ENCODE data around the gene MRPL46. TPM values are rescaled to one million over a fixed set of nuclear protein-coding genes. Genes with fewer than 3 reads are reported as not detected.

The MRPL46 gene
- total and polyA plus RNA-seq, 12 donors: 36.4 to 108 (median 80.3) TPM

DNA sequence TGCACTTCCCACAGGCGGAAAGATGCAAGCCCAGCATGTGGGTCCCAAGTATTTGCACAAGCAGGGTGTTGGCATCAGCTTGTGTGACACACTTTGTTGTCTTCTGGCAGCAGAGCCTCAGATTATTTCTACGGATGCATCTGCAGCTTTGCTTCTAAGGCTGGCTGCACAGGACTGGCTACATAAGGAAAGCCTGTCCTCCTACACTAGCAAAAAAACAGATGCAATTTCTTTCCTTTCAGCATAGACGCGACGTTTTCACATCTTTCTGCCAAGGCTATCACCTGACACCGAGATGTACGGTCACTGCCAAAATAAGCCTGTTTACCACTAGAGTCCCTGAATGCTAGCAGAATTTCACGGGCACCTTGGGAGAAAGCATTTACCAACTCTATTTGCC lies 13.8 kb upstream of the MRPL46 start:
- H3K9me3 ChIP-seq: no peaks in the 10 kb centered on the region
- peaks cover 0 to 51% (median 5%) of the 10 kb centered on the region in 9 donors for H3K36me3 ChIP-seq
- ATAC-seq: no peak
- no peak for DNase-seq
- WGBS, 2 donors: 64 to 68% methylated on average over 8 of the region's 8 CpGs
- no peaks in the 10 kb centered on the region for H3K27me3 ChIP-seq
- H3K4me3 ChIP-seq: no peak overlapping the region
- TF ChIP-seq, protein P1, sequence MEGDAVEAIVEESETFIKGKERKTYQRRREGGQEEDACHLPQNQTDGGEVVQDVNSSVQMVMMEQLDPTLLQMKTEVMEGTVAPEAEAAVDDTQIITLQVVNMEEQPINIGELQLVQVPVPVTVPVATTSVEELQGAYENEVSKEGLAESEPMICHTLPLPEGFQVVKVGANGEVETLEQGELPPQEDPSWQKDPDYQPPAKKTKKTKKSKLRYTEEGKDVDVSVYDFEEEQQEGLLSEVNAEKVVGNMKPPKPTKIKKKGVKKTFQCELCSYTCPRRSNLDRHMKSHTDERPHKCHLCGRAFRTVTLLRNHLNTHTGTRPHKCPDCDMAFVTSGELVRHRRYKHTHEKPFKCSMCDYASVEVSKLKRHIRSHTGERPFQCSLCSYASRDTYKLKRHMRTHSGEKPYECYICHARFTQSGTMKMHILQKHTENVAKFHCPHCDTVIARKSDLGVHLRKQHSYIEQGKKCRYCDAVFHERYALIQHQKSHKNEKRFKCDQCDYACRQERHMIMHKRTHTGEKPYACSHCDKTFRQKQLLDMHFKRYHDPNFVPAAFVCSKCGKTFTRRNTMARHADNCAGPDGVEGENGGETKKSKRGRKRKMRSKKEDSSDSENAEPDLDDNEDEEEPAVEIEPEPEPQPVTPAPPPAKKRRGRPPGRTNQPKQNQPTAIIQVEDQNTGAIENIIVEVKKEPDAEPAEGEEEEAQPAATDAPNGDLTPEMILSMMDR (IDR thresholded peaks at IDR 0.05): no peak
- intact Hi-C loops (cut with DNase I): no loop called here
- peaks cover 0 to 19% (median 2%) of the 10 kb centered on the region in 9 donors for H3K4me1 ChIP-seq
- no peak overlapping the region for H3K27ac ChIP-seq

- Histone ChIP-seq H3K27me3 (no peaks in the 10 kb centered on the region), H3K36me3 (peaks cover 0 to 65% (median 12%) of the 10 kb centered on the region in 9 donors), H3K9me3 (no peaks in the 10 kb centered on the region), H3K4me3 (no peak overlapping the region), H3K4me1 (peaks cover 0 to 19% (median 0%) of the 10 kb centered on the region in 9 donors), H3K27ac (peak overlapping the region in 1 of 10 donors; percentile 12)
- DNase-seq (no peak), ATAC-seq (no peak)
- intact Hi-C loops (cut with DNase I): loop anchor here in 6 of 10 donors (5.0 to 10.0 kb wide), 2 partner anchors 133 to 356 kb away; no protein-coding TSS in a partner anchor
- 60 to 86% methylated on average over 3 of the region's 3 CpGs for WGBS, 2 donors
- TF ChIP-seq, protein P1 (IDR thresholded peaks at IDR 0.05): no peak
Measured at GRCh38 chr15:88479169-88479568, 12.0 kb upstream of the MRPL46 start.

GRCh38 chr15:88477904-88478303 lies 10.7 kb upstream of the MRPL46 start:
- WGBS, 2 donors: 89 to 92% methylated on average over 5 of the region's 5 CpGs
- Histone ChIP-seq H3K4me3 (no peak overlapping the region), H3K27me3 (no peaks in the 10 kb centered on the region), H3K9me3 (no peaks in the 10 kb centered on the region), H3K36me3 (peaks cover 0 to 76% (median 22%) of the 10 kb centered on the region in 9 donors), H3K4me1 (peaks cover 0 to 19% (median 0%) of the 10 kb centered on the region in 9 donors), H3K27ac (no peak overlapping the region)
- intact Hi-C loops (cut with DNase I): loop anchor here in 8 of 10 donors (2.0 to 10.0 kb wide), 4 partner anchors 134 to 357 kb away; no protein-coding TSS in a partner anchor
- ATAC-seq: no peak
- TF ChIP-seq, protein P1 (IDR thresholded peaks at IDR 0.05): no peak
- DNase-seq: no peak

GRCh38 chr15:88477126-88477525 lies 9.9 kb upstream of the MRPL46 start:
- Histone ChIP-seq H3K36me3 (peaks cover 0 to 84% (median 27%) of the 10 kb centered on the region in 9 donors), H3K4me1 (peaks cover 0 to 19% (median 0%) of the 10 kb centered on the region in 9 donors), H3K4me3 (no peak overlapping the region), H3K27ac (peak overlapping the region in 4 of 10 donors; percentile 28 to 57 (median 46)), H3K9me3 (no peaks in the 10 kb centered on the region), H3K27me3 (no peaks in the 10 kb centered on the region)
- TF ChIP-seq, protein P1 (IDR thresholded peaks at IDR 0.05): no peak
- intact Hi-C loops (cut with DNase I): loop anchor here in 8 of 10 donors (2.0 to 10.0 kb wide), 4 partner anchors 135 to 358 kb away; no protein-coding TSS in a partner anchor
- 82 to 85% methylated on average over 7 of the region's 7 CpGs for WGBS, 2 donors
- ATAC-seq: no peak
- DNase-seq: no peak
